HepG2 (cell line): ENCODE data around the gene PLXNA1.

Experiments used
- CTCF ChIP-seq: sonication (generic); formaldehyde crosslinking; IDR thresholded peaks from 2 replicates; pipeline ENCODE4 v1.5.0; 2020; ENCODE audit warnings: mild to moderate bottlenecking, missing genetic modification reagents, moderate library complexity
- EP300 ChIP-seq, 3 experiments: sonication (generic) in 1 of 3; formaldehyde crosslinking in 1 of 3; IDR thresholded peaks; 2 replicates each; pipeline versions ENCODE4 v1.5.1 to v1.6.1; 2011 to 2020; ENCODE audit warnings: low read depth in 2 of 3, low read length in 2 of 3, borderline replicate concordance in 1 of 3, improper control_type of control experiment in 1 of 3, mild to moderate bottlenecking in 1 of 3, missing genetic modification reagents in 1 of 3, moderate library complexity in 1 of 3
- HNRNPK ChIP-seq: fragments of 200-400 bp; formaldehyde crosslinking; IDR thresholded peaks from 2 replicates; pipeline ENCODE4 v1.6.1; 2018; ENCODE audit warnings: low read length, low read depth, moderate library complexity, mild to moderate bottlenecking; ENCODE audit not compliant: poor library complexity, severe bottlenecking
- UBTF ChIP-seq: sonication (generic); formaldehyde crosslinking; IDR thresholded peaks from 2 replicates; pipeline ENCODE4 v1.4.0; 2020; ENCODE audit warnings: mild to moderate bottlenecking, missing genetic modification reagents

GRCh38 chr3:126962756-126963155 lies 20.2 kb upstream of the PLXNA1 start:
- no peak for TF ChIP-seq CTCF
- no peak for TF ChIP-seq EP300 (IDR thresholded peaks at IDR 0.05; ENCODE audit: low read depth in 2 of 2, low read length in 2 of 2)
- TF ChIP-seq EP300 (CRISPR knock-in tag; IDR thresholded peaks at IDR 0.05; ENCODE audit: borderline replicate concordance), result no peak
- no peak for TF ChIP-seq UBTF (CRISPR knock-in tag)
- TF ChIP-seq HNRNPK, result no peak
